HG02870 (cell line): ENCODE data around the gene CCSER1.
"Not testable (repeated sequence)": the region's sequence is repeated elsewhere in the genome, so short reads cannot be mapped to it uniquely, and the experiment has no call there.

Source experiments
- ATAC-seq: cut with Tn5 transposase; IDR thresholded peaks from one replicate; pipeline ENCODE4 v1.9.1; 2021; ENCODE audit warnings: mild to moderate bottlenecking, moderate library complexity; ENCODE audit not compliant: unreplicated experiment

Gene CCSER1

DNA sequence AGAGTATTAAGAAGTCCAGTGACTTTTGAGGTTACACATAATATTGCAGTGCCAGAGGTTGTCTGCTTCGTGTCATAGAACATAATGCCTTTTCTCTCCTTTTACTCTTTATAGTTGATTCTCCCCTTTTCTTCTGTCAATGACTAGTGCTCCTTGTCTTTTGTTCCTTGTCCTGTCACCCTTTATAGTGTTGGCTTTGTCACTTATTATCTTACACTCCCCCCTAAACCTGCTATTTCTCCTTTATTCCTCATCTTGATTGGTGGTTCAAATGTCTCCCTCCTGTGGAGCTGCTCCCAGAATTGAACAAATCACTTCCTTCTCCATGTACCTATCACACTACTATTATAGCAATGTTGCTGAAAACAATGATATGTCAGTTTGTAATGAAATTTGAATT is 1320.0 kb downstream of the CCSER1 start:
- ATAC-seq = no peak

DNA sequence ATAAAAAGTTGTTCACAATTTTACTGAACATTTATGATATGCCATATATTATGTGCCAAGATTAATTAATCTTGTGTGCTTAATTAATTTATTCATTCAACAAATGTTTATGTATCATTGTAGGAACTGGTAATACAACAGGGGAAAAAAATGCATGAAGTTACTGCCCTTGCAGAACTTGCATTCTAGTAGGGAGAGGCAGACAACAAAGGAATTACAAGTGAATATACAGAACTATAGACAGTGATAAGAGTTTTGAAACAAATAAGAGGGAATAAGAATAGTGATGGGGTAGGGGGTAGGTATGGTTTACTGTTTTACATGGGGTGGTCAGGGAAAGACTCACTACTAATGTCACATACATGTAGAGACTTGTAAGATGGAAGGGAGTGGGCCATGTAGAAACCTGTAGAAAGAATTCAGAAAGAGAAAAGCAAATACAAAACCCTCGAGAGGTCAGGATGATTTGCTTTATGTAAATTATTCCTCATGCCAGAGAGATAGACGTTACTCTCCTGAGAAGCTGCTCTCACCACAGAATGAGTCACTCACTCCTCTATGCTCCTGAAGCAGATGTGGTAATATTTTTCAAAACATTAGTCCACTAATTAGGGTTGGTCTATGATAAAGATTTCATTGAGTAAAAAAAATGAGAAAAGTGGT is 1321.6 kb downstream of the CCSER1 start:
- no peak for ATAC-seq

DNA sequence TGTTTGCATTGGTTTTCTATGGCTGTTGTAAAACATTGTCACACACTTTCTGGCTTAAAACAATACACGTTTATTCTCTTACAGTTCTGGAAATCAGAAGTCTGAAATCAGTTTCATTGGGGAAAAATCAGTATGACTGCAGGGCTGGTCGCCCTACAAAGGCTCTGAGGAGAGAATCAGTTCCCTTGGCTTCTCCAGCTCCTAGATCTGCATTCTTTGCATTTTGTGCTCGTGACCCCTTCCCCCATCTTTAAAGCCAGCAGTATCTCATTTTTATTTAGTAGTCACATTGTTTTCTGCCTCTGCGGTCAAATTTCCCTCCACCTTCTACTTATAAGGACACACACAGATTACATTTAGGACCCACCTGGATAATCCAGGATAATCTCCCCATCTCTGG is 1326.9 kb downstream of the CCSER1 start:
- no peak for ATAC-seq

DNA sequence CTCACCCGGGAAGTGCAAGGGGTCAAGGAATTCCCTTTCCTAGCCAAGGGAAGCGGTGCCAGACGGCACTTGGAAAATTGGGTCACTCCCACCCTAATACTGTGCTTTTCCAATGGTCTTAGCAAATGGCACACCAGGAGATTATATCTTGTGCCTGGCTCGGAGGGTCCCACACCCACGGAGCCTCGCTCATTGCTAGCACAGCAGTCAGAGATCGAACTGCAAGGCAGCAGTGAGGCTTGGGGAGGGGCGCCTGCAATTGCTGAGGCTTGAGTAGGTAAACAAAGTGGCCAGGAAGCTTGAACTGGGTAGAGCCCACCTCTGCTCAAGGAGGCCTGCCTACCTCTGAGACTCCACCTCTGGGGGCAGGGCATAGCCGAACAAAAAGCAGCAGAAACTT is 1335.4 kb downstream of the CCSER1 start:
- not testable (repeated sequence) for ATAC-seq

DNA sequence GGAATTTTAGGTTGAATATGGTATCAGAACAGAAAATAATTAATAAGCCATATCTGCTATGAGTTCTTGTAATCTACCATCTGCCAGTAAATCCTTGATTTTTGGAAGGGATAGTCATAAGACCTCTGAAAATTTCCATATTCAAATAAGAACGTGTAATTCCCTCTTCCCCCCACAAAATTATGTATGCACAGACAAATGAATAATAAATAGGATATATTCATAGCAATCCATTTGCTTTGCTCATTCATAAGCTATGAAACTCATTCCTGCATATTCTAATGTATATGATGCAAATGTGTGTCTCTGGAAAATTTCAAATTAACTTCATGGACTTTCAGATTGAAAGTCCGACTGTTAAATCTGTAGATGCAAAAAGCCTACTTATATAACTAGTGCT is 1343.5 kb downstream of the CCSER1 start:
- no peak for ATAC-seq

DNA sequence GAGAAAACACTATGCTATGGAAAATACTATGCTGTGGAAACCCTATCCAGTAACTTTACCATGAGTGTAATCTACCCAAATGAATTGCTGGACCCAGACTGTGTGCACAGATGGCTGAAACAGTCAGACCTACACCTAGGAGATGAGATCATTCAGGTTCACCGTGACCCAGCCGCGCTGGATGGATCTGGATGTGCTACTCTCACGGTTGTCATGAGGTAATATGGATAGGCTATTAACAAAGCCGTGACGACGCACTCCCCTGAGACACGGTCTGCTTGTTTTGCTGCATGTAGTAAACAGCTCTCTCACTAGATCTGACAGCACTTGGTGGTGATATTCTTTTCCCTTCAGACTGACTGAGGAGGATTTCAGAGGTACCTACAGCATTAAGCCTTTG is 1344.1 kb downstream of the CCSER1 start:
- no peak for ATAC-seq

DNA sequence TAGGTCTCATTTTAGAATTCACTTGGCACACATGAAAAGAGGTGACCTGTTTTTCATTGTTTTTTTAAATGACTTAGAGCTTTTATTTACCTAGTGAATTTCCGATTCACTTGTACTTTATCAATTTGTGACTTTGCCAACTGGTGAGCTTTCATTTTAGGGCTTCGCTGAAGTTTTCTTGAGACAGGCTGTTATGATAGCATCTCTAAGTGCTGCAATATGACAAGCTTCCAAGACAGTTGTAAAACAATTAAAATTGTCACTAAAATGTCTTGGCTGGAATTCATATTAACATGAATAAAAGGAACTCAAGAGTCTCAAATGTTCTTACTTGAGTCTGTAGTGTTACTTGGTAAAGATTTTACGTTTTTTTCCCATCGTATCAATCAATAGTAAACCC is 1344.9 kb downstream of the CCSER1 start:
- no peak for ATAC-seq

DNA sequence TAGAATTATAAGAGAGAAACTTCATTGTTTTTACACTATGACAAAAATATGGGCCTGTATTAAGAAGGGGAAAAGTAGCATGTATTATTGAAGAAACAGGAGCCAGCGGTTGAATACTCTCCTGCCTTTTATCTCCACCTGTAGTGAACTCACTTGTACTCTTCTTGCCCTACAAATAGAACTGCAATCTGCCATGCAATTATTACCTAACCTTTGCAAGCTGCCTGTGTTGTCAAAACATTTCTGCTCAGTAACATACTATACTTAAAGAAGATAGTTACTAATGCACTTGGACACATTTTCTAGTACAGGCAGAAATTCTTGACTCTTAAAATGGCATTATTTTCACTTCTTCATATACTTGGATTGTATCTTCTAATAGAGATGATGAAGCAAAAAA is 1358.2 kb downstream of the CCSER1 start:
- no peak for ATAC-seq

DNA sequence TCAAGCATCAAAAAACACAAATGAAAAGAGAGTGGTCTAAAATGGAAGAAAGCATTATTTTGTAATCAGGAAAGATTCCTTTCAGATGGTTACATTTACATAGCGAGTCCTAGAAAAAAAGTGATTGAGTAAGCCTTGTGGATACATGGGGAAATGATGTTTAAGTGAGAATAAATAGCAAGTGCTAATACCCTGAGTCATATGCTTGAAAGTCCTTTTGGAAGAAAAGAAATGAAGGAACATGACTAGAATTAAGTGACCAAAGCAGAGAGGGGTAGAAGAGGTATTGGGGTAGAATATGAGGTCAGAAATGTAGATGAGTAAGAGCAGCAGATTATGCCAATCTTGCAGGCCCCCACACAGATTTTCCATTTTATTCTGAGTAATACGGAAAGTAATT is 1361.8 kb downstream of the CCSER1 start:
- ATAC-seq = no peak

DNA sequence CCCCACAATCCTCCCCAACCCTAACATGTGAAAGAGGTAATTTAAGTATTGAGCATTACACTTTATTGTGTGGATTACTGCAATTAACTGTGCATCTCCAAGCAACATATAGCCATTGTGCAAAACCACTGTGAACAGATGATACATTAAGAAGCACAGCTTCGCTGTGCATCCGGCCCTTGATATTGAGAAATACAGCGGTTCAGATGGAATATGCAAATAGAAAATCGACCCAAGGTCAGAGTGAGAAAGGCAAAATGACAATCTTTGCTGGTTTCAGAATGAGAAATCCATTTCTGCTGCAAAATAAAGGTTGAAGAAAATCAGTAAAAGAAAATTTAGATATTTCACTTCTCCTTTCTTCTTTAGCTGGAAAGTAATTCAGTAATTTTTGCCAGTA is 1370.7 kb downstream of the CCSER1 start:
- ATAC-seq = no peak

DNA sequence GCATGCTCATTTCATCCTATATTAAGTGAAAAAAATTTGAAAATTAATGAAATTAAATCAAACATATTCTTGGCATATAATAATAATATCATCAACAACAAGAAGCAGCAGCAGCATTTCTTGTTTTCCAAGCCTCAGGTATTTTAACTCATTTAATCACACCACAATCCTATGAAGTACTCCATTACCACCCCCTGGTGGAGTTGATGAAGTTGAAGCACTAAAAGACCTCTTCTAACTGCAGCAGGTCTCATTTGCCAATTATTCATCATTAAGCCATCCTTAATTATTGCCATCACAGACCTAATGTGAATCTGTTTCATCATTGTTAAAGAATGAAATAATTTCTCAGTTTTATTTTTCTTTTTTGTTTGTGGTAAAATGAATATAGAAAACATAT is 1375.2 kb downstream of the CCSER1 start:
- ATAC-seq = no peak

DNA sequence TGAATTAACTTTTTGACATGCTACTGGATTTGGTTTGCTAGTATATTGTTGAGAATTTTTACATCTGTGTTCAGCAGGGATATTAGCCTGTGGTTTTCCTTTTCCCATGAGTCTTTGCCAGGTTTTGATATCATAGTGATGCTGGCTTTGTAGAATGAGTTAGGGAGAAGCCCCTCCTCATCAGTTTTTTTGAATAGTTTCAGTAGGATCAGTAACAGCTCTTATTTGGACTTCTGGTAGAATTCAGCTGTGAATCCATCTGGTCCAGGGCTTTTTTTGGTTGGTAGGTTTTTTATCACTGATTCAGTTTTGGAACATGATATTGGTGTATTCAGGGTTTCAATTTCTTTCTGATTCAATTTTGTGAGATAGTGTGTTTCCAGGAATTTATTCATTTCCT is 1386.1 kb downstream of the CCSER1 start:
- ATAC-seq = no peak

DNA sequence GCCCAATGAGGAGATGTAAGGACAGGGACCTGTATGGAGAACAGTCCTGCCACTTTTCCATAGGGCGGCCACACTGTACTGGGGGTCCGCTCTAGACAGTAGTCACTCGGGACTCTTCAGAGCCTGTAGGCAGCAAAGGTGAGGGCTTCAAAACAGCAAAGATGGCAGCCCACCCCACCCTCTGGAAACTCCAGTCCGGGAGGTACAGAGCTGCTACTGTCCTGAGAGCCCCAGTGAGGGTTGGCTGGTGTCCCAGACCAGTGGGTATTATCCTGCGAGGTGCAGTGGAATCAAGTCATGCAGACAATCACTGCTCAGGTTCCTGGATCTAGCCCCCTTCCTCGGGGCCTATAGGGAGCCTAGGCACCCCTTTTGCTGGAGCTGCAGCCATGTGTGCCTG is 1392.0 kb downstream of the CCSER1 start:
- ATAC-seq = no peak

DNA sequence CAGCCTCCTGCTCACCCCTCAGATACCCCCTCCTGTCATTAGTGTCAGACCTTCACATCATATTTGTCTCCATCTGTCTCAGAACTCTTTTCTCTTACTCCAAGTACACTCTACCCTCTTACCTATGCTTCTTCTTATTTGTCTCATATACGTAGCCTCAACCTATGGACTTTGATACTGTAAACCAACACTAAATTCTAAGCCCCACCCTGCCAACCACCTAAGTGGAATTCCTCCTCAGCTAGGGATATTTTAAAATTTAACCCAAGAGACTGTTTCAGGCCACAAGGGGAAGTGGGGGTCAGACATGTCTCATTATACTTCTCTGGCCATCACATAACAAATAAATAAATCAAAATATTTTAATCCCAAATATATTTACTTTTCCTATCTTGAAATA is 1398.4 kb downstream of the CCSER1 start:
- no peak for ATAC-seq

DNA sequence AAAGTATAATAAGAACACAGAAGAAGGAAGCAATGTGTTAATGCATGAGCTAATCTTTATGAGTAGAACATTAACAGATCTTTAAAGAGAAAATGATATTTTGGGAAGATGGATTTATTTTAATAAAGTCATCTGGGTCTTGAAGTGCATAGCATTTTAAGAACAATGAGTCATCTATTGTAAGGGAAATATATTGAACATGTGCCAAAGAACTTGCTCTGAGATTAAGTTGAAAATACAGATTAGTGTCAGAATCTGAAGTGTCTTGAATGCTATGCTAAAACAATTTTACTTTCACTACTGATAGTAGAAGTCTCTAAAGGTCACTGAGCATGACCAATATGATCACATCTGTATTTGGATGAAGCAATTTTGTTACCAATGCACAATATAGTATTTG is 1399.9 kb downstream of the CCSER1 start:
- ATAC-seq = no peak

DNA sequence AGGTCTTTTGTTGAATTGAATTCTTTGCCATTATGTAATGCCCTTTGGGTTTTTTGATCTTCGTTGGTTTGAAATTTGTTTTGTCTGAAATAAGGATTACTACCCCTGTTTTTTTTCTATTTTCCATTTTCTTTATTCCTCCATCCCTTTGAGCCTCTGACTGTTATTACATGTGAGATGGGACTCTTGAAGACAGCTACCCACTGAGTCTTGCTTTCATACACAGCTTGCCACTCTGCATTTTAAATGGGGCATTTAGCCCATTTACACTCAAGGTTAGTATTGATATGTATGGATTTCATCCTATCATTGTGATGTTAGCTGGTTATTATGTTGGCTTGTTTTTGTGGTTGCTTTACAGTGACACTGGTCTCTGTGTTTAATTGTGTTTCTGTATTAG is 1440.4 kb downstream of the CCSER1 start:
- no peak for ATAC-seq

DNA sequence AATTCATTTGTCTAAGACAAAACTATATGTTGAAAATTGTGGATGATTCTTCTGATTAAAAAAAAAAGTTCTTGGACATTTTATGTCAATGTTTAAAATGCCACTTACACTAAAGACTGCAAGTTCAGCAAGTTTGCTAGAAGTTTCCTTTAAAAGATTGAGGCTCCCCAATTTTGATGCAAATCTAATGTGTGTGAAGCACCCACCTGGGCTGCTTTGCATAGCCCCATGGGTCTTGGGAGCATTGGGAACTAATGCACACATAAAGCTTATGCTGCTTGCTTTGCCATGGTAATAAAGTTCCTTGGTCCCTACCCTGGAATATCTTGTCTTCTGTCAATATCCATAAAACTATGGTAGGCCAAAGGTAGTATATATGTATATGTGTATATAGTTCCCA is 1450.7 kb downstream of the CCSER1 start:
- ATAC-seq = no peak

DNA sequence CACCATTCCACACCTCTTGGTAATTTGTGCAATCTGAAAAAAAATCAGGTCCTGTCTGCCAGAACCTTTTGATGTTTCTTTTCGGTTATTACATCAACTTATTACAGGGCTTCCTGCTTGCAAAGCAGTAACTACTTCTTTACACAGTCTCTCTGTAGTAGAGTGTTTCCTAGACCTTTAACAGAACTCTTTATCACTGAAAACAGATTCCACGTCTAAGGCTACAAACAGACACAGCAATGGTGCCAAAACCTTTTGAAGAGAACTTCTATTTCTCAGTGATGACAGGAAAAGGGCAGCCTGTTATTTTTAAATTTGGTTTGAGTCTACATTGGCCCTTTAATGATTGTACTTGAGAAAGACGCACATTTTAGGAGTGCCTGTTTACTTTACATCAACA is 1463.1 kb downstream of the CCSER1 start:
- no peak for ATAC-seq

DNA sequence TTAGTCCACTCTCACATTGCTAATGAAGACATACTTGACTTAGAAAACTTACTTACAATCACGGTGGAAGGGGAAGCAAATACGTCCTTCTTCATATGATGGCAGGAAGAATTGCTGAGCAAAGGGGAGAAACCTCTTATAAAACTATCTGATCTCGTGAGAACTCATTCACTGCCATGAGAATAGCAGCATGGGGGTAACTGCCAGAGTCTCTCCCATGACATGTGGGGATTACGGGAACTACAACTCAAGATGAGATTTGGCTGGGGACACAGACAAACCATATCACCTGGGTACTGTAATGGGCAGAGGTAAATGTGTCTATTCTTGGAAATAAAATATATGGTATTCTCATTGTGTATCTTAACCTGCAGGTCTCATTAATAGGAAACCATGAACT is 1464.9 kb downstream of the CCSER1 start:
- no peak for ATAC-seq

DNA sequence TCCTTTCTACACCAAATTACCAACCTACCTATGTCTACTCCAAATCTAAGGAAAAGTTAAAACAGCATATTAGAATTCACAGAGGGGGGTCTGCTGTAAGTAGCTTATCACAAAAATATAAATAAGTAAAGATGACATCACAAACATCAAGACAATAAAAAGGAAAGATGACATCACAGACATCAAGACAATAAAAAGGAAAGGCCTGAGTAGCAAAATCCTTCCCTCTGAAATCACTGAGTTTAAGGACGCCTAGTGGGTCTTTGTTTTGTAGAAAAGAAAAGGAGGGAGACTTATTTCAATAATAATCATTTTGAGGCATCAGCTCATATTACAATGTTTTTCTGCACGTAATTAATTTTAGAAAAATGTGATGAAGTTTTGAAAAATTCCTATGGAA is 1469.5 kb downstream of the CCSER1 start:
- no peak for ATAC-seq

DNA sequence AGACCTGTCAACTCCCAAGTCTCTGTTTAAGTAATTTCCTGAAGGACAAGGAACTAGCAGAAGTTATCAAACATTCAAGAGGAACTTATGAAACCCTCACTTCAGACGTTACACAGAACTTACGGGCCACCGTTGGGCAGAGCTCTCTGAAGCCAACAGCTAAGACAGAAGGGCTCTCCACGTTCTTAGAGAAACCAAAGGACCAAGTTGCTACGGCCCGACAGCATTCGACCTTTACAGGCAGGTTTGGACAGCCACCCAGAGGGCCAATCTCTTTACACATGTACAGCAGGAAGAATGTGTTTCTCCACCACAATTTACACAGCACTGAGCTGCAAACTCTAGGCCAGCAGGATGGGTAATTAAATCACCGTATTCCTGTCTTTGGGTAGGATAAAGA is 1471.5 kb downstream of the CCSER1 start:
- ATAC-seq = no peak

DNA sequence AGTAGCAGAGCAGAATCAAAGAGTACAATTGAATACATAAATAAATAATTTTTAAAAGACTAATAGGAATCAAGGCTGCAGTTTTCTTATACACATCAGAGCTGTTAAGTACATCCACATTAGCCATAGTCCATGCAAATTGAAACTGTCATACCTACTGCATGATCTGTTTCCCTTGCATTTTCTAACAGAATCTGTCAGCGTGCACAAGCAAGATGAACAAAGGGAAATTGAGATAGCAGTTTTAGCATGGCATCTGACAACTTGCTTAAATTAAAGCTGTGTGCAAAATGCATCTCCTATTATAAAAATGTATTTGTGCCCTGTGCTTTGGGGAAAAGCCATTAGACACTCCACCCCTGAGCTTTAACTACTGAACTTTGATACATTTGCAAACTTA is 1473.1 kb downstream of the CCSER1 start:
- ATAC-seq = no peak

DNA sequence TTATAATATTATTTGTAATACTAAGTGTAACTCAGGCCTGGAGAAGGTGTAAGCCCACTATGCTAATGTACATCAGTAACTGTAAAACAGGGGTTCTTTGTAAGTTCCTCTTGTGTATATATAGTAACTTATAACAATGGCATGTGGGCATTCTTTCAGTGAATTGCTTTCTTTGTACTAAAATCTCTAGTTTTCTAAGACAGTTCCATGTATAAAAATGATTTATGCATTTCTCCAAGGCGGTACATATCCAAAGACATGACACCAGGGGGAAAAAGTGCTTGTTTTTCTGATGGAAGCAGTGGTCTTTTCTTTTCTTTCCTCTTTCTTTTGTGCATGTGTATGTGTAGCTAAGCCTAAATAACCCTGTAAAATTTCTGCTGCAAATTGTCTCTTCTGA is 1474.2 kb downstream of the CCSER1 start:
- no peak for ATAC-seq

DNA sequence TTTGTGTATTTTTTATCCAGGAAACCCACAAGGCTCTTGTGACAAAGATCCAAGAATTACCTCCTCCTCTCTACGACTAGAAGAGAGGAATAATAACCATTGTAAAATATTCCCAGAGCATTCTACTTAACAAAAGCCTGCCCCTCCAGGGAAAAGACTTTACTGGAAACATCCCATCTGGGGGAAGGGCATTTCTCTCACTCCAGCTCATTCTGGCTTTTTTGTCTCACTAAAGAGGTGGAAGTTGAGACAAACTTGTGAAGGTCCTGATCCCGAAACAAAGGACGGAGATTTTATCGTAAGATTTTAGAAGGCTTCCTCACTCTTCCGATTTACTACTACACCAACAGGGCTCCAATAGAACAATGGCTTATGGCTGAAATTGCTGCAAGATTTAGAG is 1484.6 kb downstream of the CCSER1 start:
- no peak for ATAC-seq
